ENCODE data around the gene PRDX4. TPM values are rescaled to one million over a fixed set of nuclear protein-coding genes. Genes with fewer than 3 reads are reported as not detected.

The PRDX4 gene
- polyA plus RNA-seq, 3 donors = 83.9 to 125 (median 107) TPM

Other genes starting within 250 kb of the PRDX4 start
- gene ACOT9, start 75.8 kb downstream of the PRDX4 start, polyA plus RNA-seq (ENCODE audit: insufficient read length in 3 of 3) = 10 to 100 TPM; 30.3 to 46.6 (median 37.2) TPM
- 100 to 1,000 TPM; 194 to 321 (median 262) TPM for gene SAT1, start 115.7 kb downstream of the PRDX4 start, polyA plus RNA-seq (ENCODE audit: insufficient read length in 3 of 3)
- gene APOO, start 240.4 kb downstream of the PRDX4 start, polyA plus RNA-seq (ENCODE audit: insufficient read length in 3 of 3) = 10 to 100 TPM; 33.9 to 44.4 (median 37.2) TPM
- gene CXorf58, start 240.5 kb downstream of the PRDX4 start, polyA plus RNA-seq (ENCODE audit: insufficient read length in 3 of 3) = under 1 TPM; 0.06 to 0.15 (median 0.14) TPM

Measured in renal cortex interstitium (tissue), 3 donors.